Gastroesophageal sphincter (tissue), 3 donors: ENCODE results near the gene CEMIP.

ENCODE experiments used
- CTCF ChIP-seq, 4 experiments: fragments of 200-600 bp in 2 of 4; fragments of 450-650 bp in 2 of 4; sonication (generic) in 1 of 4; IDR thresholded peaks; one replicate each; pipeline ENCODE4 v1.5.1; 2017 to 2019; ENCODE audit warnings: antibody characterized with exemption in 4 of 4, mild to moderate bottlenecking in 2 of 4, moderate library complexity in 2 of 4
- POLR2A ChIP-seq, 2 donors: fragments of 450-650 bp; IDR thresholded peaks; one replicate each; pipeline ENCODE4 v1.6.1; 2017; ENCODE audit warnings: antibody characterized with exemption in 2 of 2, mild to moderate bottlenecking in 2 of 2, moderate library complexity in 1 of 2

GRCh38 chr15:80970018-80970657, 191.0 kb downstream of the CEMIP start:
- no peak for TF ChIP-seq POLR2A (IDR thresholded peaks at IDR 0.05)
- TF ChIP-seq CTCF (IDR thresholded peaks at IDR 0.05): peak; percentile 80 to 94 (median 84)
